ENCODE data around the gene CTDNEP1.

Gene CTDNEP1

DNA sequence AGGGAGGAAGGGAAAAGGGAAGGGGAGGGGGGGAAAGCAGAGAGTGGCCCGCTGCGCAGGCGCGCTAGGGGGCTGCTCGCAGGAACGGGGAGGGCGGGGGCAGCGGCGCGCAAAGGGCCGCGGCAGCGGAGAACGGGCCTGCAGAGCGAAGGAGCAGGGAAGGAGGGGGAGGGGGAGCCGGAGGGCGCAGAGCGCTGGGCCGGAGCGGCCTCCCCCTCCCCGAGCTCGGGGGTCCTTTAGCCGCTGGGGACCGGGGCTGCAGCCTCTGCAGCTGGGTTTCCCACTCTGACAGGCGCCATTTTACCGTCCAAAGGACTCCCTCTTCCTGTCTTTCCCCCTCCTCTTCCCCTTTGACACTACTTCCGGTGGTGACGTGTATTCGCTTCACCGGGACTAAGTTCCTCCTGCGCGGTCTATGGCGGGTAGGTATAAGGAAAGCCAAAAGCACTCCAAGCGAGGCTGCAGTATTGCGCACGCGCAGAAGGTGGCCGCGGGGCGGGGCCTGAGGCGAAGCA, at the start of gene CTDNEP1:
Gene CTDNEP1, minus strand, starts transcription at position 74 of the 515 bp plus-strand sequence. CDS start 438 bp downstream, outside the sequence.
- DNase-seq (ENCODE audit: low spot score): peak; percentile 100

GRCh38 chr17:7296189-7296861, 44.8 kb upstream of the CTDNEP1 start:
- DNase-seq (ENCODE audit: low spot score): peak; percentile 88

GRCh38 chr17:7295230-7296180, 44.0 kb upstream of the CTDNEP1 start:
- DNase-seq (ENCODE audit: low spot score): no peak

- no peak for DNase-seq (ENCODE audit: low spot score)
Observed at GRCh38 chr17:7294614-7295153, 43.1 kb upstream of the CTDNEP1 start, which contains the start of gene YBX2. YBX2 (minus strand) TSS chr17:7294639; CDS start chr17:7294500, 139 bp downstream.

- DNase-seq (ENCODE audit: low spot score): no peak
Observed at GRCh38 chr17:7293816-7294613, 42.5 kb upstream of the CTDNEP1 start.

GRCh38 chr17:7293159-7293558, 41.6 kb upstream of the CTDNEP1 start:
- no peak for DNase-seq (ENCODE audit: low spot score)

DNA sequence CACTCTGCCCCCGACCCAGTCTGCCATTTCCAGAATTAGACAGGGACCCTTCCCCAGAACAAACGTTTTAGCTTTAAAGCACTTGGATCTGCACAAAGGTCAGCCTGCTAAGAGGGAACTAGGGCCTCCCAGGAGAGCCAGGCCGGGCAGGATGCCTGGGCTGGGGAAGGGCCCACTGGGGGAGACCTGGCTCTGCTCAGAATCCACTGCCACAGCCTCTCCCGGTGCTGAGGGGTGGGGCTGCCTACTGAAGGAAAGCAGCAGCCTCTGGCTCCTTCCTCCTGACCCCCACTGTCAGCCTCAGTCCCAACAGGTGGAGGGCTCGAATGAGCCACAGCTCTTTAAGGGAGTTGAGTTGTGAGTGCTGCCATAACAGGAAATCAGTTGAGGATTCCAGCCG, 41.2 kb upstream of the CTDNEP1 start:
- no peak for DNase-seq (ENCODE audit: low spot score)

DNA sequence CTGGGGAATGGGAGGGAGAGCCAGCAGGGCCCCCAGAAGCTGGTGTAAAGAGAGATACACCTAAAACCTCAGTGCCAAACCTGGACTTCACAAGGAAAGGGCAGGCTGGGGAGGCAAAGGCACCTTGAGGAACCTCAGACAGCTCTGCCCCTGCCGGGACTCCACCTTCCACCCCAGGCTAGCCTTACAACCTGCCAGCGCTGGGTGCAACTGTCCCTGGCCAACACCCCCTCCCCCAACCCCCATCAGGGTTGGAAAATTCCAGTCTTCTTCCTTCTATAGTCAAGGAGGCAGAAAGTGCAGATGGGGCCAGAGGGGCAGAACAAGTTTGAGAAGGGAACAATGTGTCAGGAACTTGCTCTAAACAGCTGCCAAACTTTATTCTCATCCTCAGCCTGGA, 40.7 kb upstream of the CTDNEP1 start:
- no peak for DNase-seq (ENCODE audit: low spot score)

- no peak for DNase-seq (ENCODE audit: low spot score)
Observed at GRCh38 chr17:7290685-7291084, 39.2 kb upstream of the CTDNEP1 start.

GRCh38 chr17:7290166-7290565, 38.6 kb upstream of the CTDNEP1 start:
- DNase-seq (ENCODE audit: low spot score): no peak

- DNase-seq (ENCODE audit: low spot score): no peak
Observed at GRCh38 chr17:7289256-7290032, 37.9 kb upstream of the CTDNEP1 start.

DNA sequence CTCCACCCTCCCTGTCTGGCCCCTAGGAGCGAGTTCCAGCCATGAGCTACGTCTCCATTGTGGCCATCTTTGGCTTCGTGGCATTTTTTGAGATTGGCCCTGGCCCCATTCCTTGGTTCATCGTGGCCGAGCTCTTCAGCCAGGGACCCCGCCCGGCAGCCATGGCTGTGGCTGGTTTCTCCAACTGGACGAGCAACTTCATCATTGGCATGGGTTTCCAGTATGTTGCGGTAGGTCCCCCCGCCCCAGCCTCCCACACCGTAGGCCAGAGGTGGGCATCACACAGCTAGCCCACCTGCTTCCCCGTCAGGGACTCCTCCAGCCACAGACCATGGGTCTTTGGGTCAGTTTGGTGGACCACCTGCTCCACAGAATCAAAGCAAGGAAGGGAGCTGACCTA, 34.1 kb upstream of the CTDNEP1 start:
- DNase-seq (ENCODE audit: low spot score): no peak

GRCh38 chr17:7284911-7285310, 33.4 kb upstream of the CTDNEP1 start:
- DNase-seq (ENCODE audit: low spot score): no peak

- no peak for DNase-seq (ENCODE audit: low spot score)
Observed at GRCh38 chr17:7283471-7284216, 32.1 kb upstream of the CTDNEP1 start.

- no peak for DNase-seq (ENCODE audit: low spot score)
Observed at GRCh38 chr17:7282752-7283321, 31.3 kb upstream of the CTDNEP1 start.

DNA sequence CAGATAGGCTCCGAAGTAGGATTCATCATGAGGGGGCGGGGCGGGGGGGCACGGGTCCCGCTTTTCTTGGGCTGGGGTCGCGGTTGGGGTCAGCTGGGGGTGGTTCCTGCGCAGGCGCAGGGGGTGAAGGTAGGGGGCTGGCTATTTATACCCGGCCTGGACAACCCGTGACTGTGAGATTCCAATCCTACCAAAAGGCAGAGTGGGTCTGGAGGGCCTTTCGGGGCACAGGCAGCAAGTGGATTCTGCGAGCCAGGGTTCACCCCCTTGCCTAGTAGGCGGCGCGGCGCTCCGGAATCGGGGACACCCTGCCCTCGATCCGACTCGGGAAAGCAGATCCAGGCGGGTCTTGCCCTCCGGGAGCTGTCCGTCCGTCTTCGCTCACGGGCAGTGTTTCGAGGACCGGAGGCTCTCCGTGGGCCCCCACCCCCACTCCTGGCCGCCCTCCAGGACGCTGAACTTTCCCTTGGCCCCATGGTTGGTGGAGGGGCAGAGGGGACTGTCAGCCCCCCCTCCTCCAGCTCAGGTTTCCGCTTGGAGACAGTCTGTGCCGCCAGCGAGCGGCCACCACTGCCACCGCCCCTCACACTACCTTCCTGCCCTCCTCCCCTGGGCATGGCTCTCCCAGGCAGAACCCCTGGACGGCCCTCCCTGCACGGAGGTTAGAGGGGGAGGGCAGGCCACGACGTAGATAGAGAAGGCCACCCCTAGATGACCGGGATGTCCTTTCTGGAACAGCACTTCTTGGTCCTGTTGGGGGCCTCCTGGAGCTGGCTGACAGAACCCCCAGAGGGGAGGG, 30.6 kb upstream of the CTDNEP1 start:
- no peak for DNase-seq (ENCODE audit: low spot score)

GRCh38 chr17:7281074-7281952, 29.8 kb upstream of the CTDNEP1 start, which contains the start of gene SLC2A4:
SLC2A4 (plus strand) TSS chr17:7281718; CDS start chr17:7281935, 217 bp downstream.
- DNase-seq (ENCODE audit: low spot score): peak; percentile 94
